ENCODE results near the gene KLF17.
"Not testable (repeated sequence)": the region's sequence is repeated elsewhere in the genome, so short reads cannot be mapped to it uniquely, and the experiment has no call there.

KLF17 gene

GRCh38 chr1:44110916-44111315 is 7.7 kb upstream of the KLF17 start:
- no peak for DNase-seq (ENCODE audit: low spot score)

GRCh38 chr1:44111861-44112260 is 6.8 kb upstream of the KLF17 start:
- no peak for DNase-seq (ENCODE audit: low spot score)

- DNase-seq (ENCODE audit: low spot score), result no peak
Observed at GRCh38 chr1:44112486-44112885, 6.1 kb upstream of the KLF17 start.

GRCh38 chr1:44113095-44113609 is 5.5 kb upstream of the KLF17 start:
- no peak for DNase-seq (ENCODE audit: low spot score)

GRCh38 chr1:44114098-44114497 is 4.5 kb upstream of the KLF17 start:
- no peak for DNase-seq (ENCODE audit: low spot score)

GRCh38 chr1:44117272-44117671 is 1.3 kb upstream of the KLF17 start:
- not testable (repeated sequence) for DNase-seq (ENCODE audit: low spot score)

- DNase-seq (ENCODE audit: low spot score), result no peak
Observed at GRCh38 chr1:44119525-44119924, 904 bp downstream of the KLF17 start.

- DNase-seq (ENCODE audit: low spot score), result no peak
Observed at GRCh38 chr1:44120398-44120949, 1.9 kb downstream of the KLF17 start.

- no peak for DNase-seq (ENCODE audit: low spot score)
Observed at GRCh38 chr1:44129616-44130500, 11.2 kb downstream of the KLF17 start.

GRCh38 chr1:44131411-44131810 is 12.8 kb downstream of the KLF17 start:
- no peak for DNase-seq (ENCODE audit: low spot score)

- no peak for DNase-seq (ENCODE audit: low spot score)
Observed at GRCh38 chr1:44134071-44134920, 15.7 kb downstream of the KLF17 start.

GRCh38 chr1:44135886-44136285 is 17.3 kb downstream of the KLF17 start:
- DNase-seq (ENCODE audit: low spot score), result no peak

GRCh38 chr1:44138239-44138638 is 19.6 kb downstream of the KLF17 start:
- DNase-seq (ENCODE audit: low spot score), result no peak

GRCh38 chr1:44139565-44139964 is 20.9 kb downstream of the KLF17 start:
- not testable (repeated sequence) for DNase-seq (ENCODE audit: low spot score)

- DNase-seq (ENCODE audit: low spot score), result no peak
Observed at GRCh38 chr1:44141531-44141930, 22.9 kb downstream of the KLF17 start, which contains the start of gene KLF18. Gene KLF18 (minus strand): TSS chr1:44141631. CDS start chr1:44141631, 0 bp downstream.

GRCh38 chr1:44144962-44145756 is 26.5 kb downstream of the KLF17 start:
- no peak for DNase-seq (ENCODE audit: low spot score)

- no peak for DNase-seq (ENCODE audit: low spot score)
Observed at GRCh38 chr1:44146536-44147361, 28.1 kb downstream of the KLF17 start.

- DNase-seq (ENCODE audit: low spot score), result no peak
Observed at GRCh38 chr1:44147582-44147981, 29.0 kb downstream of the KLF17 start.

GRCh38 chr1:44151332-44151731 is 32.7 kb downstream of the KLF17 start:
- no peak for DNase-seq (ENCODE audit: low spot score)

- DNase-seq (ENCODE audit: low spot score), result no peak
Observed at GRCh38 chr1:44151808-44152207, 33.2 kb downstream of the KLF17 start.

- no peak for DNase-seq (ENCODE audit: low spot score)
Observed at GRCh38 chr1:44152692-44153091, 34.1 kb downstream of the KLF17 start.

Measured in hematopoietic multipotent progenitor cell treated with erythropoietin and hydrocortisone succinate and interleukin-3 and kit ligand, for 17 days (in vitro differentiated cells).